Measurements from ENCODE around the gene GPC5. TPM values are rescaled to one million over a fixed set of nuclear protein-coding genes. Genes with fewer than 3 reads are reported as not detected.

GPC5 gene
- total and polyA plus RNA-seq, 4 donors: 0.51 to 22.4 (median 2.0) TPM

- WGBS: 53% methylated on average over 6 of the region's 6 CpGs
- Histone ChIP-seq H3K27me3 (ENCODE audit: control insufficient read depth in 4 of 4, insufficient read depth in 4 of 4, low read length in 3 of 4) (no peaks in the 10 kb centered on the region), H3K36me3 (ENCODE audit: control insufficient read depth in 4 of 4, insufficient read depth in 3 of 4, low read depth in 1 of 4, low read length in 3 of 4) (no peaks in the 10 kb centered on the region), H3K27ac (ENCODE audit: low read depth in 1 of 2, low read length in 2 of 2) (no peak overlapping the region), H3K9ac (ENCODE audit: low read depth in 1 of 2, low read length in 2 of 2) (no peak overlapping the region), H3K4me3 (ENCODE audit: low read depth in 1 of 3, low read length in 3 of 3) (no peak overlapping the region), H3K4me1 (ENCODE audit: control insufficient read depth in 4 of 4, insufficient read depth in 4 of 4, low read length in 3 of 4) (no peaks in the 10 kb centered on the region), H3K9me3 (ENCODE audit: control insufficient read depth in 4 of 4, low read length in 3 of 4) (no peaks in the 10 kb centered on the region)
- TF ChIP-seq FOXA1 (IDR thresholded peaks at IDR 0.05) (no peak), RAD21 (IDR thresholded peaks at IDR 0.05) (no peak), FOXA2 (IDR thresholded peaks at IDR 0.05) (no peak), YY1 (IDR thresholded peaks at IDR 0.05) (no peak), HNF4G (IDR thresholded peaks at IDR 0.05) (no peak), SP1 (IDR thresholded peaks at IDR 0.05) (no peak), REST (IDR thresholded peaks at IDR 0.05) (no peak), CTCF (IDR thresholded peaks at IDR 0.05; ENCODE audit: low read depth, low read length, missing input control) (no peak), ZBTB33 (IDR thresholded peaks at IDR 0.05) (no peak), HNF4A (conservative IDR thresholded peaks at IDR 0.05) (no peak), MAX (IDR thresholded peaks at IDR 0.05) (no peak), TAF1 (conservative IDR thresholded peaks at IDR 0.05) (no peak), NR2F2 (IDR thresholded peaks at IDR 0.05) (peak; percentile 83), GABPA (IDR thresholded peaks at IDR 0.05 in 1 of 2, conservative IDR thresholded peaks at IDR 0.05 in 1 of 2) (no peak), ATF3 (IDR thresholded peaks at IDR 0.05) (no peak), RXRA (IDR thresholded peaks at IDR 0.05) (peak in 1 of 2 donors; percentile 38), JUND (IDR thresholded peaks at IDR 0.05) (no peak)
- no peak for DNase-seq (ENCODE audit: low spot score)
Observed at GRCh38 chr13:92103689-92104153, 705.3 kb downstream of the GPC5 start.
